ENCODE results near the gene SLC22A1. TPM values are rescaled to one million over a fixed set of nuclear protein-coding genes. Genes with fewer than 3 reads are reported as not detected.

SLC22A1 gene
- total and polyA plus RNA-seq, 2 of the 8 experiments (the other 6 are each of a cell fraction or from before 2014, with no cell fraction given): 0.12 to 0.45 TPM

DNA sequence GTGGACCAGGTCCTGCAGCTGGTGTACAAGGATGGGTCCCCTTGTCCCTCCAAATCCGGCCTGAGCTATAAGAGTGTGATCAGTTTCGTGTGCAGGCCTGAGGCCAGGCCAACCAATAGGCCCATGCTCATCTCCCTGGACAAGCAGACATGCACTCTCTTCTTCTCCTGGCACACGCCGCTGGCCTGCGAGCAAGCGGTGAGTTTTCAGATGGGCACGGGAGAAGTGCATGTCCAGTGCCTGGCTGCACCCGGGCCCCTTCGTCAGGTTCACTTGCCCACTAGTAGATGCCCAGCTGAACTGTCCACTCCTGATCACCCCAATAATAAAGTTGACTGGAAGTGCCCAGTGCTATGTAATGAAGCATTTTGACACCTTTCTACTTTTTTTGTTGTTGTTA lies 48.3 kb upstream of the SLC22A1 start:
- Histone ChIP-seq H3K79me2 (ENCODE audit: control insufficient read depth in 1 of 2, insufficient read depth in 2 of 2, low read length in 2 of 2) (no peaks in the 10 kb centered on the region), H4K91ac (replicated peaks; ENCODE audit: insufficient read length, low read length) (no peak overlapping the region), H3K9ac (replicated peaks in 1 of 4; ENCODE audit: extremely low read depth in 1 of 4, low read depth in 3 of 4, low read length in 3 of 4) (no peak overlapping the region), H3K4ac (replicated peaks; ENCODE audit: insufficient read length, low read depth, low read length) (no peak overlapping the region), H4K20me1 (replicated peaks in 1 of 2; ENCODE audit: control insufficient read depth in 1 of 2, insufficient read depth in 2 of 2, low read length in 2 of 2) (peaks cover 1 to 12% of the 10 kb centered on the region in 2 experiments), H4K8ac (ENCODE audit: extremely low read depth, insufficient read depth, low read length) (no peak overlapping the region), H4K5ac (ENCODE audit: insufficient read length, low read depth, low read length) (no peak overlapping the region), H2BK15ac (ENCODE audit: low read length) (no peak overlapping the region), H3K56ac (replicated peaks; ENCODE audit: insufficient read length, low read depth, low read length) (no peak overlapping the region), H2AFZ (ENCODE audit: low read length) (no peak overlapping the region), H3K4me2 (ENCODE audit: insufficient read depth in 1 of 2, low read depth in 2 of 2, low read length in 2 of 2) (no peak overlapping the region), H2BK12ac (ENCODE audit: low read depth, low read length) (no peak overlapping the region), H3K36me3 (ENCODE audit: control insufficient read depth in 2 of 4, insufficient read depth in 4 of 4, low read length in 3 of 4) (peaks cover 25 to 77% (median 63%) of the 10 kb centered on the region in 4 experiments), H3K9me3 (ENCODE audit: insufficient read depth in 2 of 2, low read depth in 1 of 2, low read length in 1 of 2) (peaks cover 0 to 3% of the 10 kb centered on the region in 2 experiments; a peak in 1 of 4 replicates), H3K27me3 (replicated peaks in 1 of 4; ENCODE audit: control insufficient read depth in 3 of 4, extremely low read depth in 1 of 4, insufficient read depth in 3 of 4, low read length in 3 of 4) (no peaks in the 10 kb centered on the region), H3K14ac (ENCODE audit: insufficient read length) (no peak overlapping the region), H3K23me2 (ENCODE audit: low read depth, low read length) (0 out of 2 replicates have a peak, but pooled peaks cover 1% of the 10 kb centered on the region), H2BK20ac (ENCODE audit: low read length) (no peak overlapping the region), H3K18ac (ENCODE audit: extremely low read depth, low read length) (no peak overlapping the region), H2BK120ac (replicated peaks; ENCODE audit: low read depth, low read length) (no peak overlapping the region), H3K4me1 (replicated peaks in 1 of 4; ENCODE audit: control insufficient read depth in 3 of 4, insufficient read depth in 4 of 4, low read length in 3 of 4) (no peaks in the 10 kb centered on the region), H3K23ac (ENCODE audit: insufficient read length) (no peak overlapping the region), H2AK5ac (ENCODE audit: low read depth, low read length) (no peak overlapping the region), H3K4me3 (ENCODE audit: extremely low read depth in 1 of 4, insufficient read depth in 2 of 4, low read depth in 3 of 4, low read length in 4 of 4) (no peak overlapping the region), H3K27ac (ENCODE audit: low read depth, low read length) (no peak overlapping the region), H2BK5ac (ENCODE audit: low read depth, low read length) (no peak overlapping the region), H3K79me1 (ENCODE audit: low read depth, low read length) (no peaks in the 10 kb centered on the region; the same call in 1 of the 2 replicates)
- FAIRE-seq (no peak), DNase-seq (ENCODE audit: low read depth in 1 of 2, low spot score in 2 of 2) (no peak)
- POLR2A ChIA-PET (ENCODE audit: partially characterized antibody): interaction anchor here (1.1 kb wide), 1 partner anchor 17 kb away, joined by 3 read pairs; no protein-coding TSS in a partner anchor
- CTCF ChIA-PET (ENCODE audit: partially characterized antibody): interaction anchor here (0.9 to 2.8 kb wide), 14 partner anchors 11 to 449 kb away, joined by 3 to 16 read pairs (median 4); no protein-coding TSS in a partner anchor
- 92% methylated on average over 9 of the region's 9 CpGs; no CpG with 5 or more reads in 1 of the 2 experiments for WGBS, 2 experiments (ENCODE audit: extremely low coverage in 1 of 2, insufficient coverage in 1 of 2, insufficient read length in 1 of 2, insufficient replicate concordance in 2 of 2, low coverage in 1 of 2, low lambda C conversion rate in 2 of 2, missing lambda C conversion rate in 1 of 2)
- TF ChIP-seq, protein P1, sequence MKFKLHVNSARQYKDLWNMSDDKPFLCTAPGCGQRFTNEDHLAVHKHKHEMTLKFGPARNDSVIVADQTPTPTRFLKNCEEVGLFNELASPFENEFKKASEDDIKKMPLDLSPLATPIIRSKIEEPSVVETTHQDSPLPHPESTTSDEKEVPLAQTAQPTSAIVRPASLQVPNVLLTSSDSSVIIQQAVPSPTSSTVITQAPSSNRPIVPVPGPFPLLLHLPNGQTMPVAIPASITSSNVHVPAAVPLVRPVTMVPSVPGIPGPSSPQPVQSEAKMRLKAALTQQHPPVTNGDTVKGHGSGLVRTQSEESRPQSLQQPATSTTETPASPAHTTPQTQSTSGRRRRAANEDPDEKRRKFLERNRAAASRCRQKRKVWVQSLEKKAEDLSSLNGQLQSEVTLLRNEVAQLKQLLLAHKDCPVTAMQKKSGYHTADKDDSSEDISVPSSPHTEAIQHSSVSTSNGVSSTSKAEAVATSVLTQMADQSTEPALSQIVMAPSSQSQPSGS (IDR thresholded peaks at IDR 0.05; ENCODE audit: low read length): no peak
- TF ChIP-seq CHD1 (IDR thresholded peaks at IDR 0.05; ENCODE audit: low read depth, low read length) (no peak), RFX5 (IDR thresholded peaks at IDR 0.05; ENCODE audit: borderline replicate concordance, low read depth, low read length) (no peak), GTF2F1 (IDR thresholded peaks at IDR 0.05; ENCODE audit: borderline replicate concordance, low read depth, low read length) (no peak), SUZ12 (IDR thresholded peaks at IDR 0.05; ENCODE audit: low read length) (no peak), NANOG (IDR thresholded peaks at IDR 0.05; ENCODE audit: insufficient read depth, low read depth, low read length, poor library complexity, severe bottlenecking) (no peak), ASH2L (IDR thresholded peaks at IDR 0.05; ENCODE audit: low read length) (no peak), KDM1A (IDR thresholded peaks at IDR 0.05; ENCODE audit: borderline replicate concordance, low read length) (no peak), SP4 (IDR thresholded peaks at IDR 0.05; ENCODE audit: low read length) (no peak), RXRA (IDR thresholded peaks at IDR 0.05; ENCODE audit: insufficient read depth, low read depth, low read length) (no peak), NRF1 (IDR thresholded peaks at IDR 0.05; ENCODE audit: low read depth, low read length) (no peak)
- TF ChIP-seq, protein P2, sequence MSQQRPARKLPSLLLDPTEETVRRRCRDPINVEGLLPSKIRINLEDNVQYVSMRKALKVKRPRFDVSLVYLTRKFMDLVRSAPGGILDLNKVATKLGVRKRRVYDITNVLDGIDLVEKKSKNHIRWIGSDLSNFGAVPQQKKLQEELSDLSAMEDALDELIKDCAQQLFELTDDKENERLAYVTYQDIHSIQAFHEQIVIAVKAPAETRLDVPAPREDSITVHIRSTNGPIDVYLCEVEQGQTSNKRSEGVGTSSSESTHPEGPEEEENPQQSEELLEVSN (IDR thresholded peaks at IDR 0.05): no peak
